DMS153 (cell line): ENCODE results near the gene ZGPAT.
"Not testable (repeated sequence)": the region's sequence is repeated elsewhere in the genome, so short reads cannot be mapped to it uniquely, and the experiment has no call there.

Experiments
- DNase-seq: peaks from one replicate; lab custom pipeline; 2025; lab: John Stamatoyannopoulos, UW

Gene ZGPAT

DNA sequence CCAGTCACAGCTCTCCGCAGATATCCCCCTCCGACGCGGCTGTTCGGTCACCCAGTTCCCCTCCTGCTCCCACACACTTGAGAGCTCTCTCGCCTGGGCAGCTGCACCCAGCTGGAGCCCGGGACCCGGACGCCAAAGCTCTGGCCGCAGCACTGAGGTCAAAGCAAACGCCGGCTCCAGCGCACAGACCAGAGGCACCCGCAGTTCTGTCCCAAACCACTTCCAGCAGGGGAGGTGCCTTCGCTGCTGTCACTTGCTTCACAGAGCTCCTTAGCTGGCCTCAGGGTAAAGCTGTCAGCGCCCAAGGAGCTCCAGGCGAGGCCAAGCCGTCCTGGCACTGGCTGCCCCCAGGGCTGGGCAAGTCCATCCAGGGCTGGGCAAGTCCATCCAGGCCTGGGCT is 59.6 kb downstream of the ZGPAT start:
- DNase-seq: no peak

DNA sequence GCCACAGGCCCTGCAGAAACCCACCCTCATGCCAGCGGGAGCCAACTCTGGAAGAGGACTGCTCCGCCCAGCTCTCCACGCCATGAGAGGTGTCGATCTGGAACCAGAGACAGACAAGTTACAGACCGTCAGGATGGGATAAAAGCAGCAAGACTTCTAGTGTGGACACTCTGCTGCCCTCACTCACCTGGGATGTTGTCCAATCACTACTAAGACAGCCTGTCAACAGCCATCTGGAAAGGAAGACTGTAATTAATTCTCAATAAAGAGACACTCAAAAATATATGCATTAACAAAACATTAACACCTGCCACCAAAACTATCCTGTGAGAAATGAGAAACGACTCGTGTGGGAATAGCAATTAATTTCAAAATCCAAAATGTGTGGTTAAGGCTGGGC is 60.0 kb downstream of the ZGPAT start:
- DNase-seq: no peak

DNA sequence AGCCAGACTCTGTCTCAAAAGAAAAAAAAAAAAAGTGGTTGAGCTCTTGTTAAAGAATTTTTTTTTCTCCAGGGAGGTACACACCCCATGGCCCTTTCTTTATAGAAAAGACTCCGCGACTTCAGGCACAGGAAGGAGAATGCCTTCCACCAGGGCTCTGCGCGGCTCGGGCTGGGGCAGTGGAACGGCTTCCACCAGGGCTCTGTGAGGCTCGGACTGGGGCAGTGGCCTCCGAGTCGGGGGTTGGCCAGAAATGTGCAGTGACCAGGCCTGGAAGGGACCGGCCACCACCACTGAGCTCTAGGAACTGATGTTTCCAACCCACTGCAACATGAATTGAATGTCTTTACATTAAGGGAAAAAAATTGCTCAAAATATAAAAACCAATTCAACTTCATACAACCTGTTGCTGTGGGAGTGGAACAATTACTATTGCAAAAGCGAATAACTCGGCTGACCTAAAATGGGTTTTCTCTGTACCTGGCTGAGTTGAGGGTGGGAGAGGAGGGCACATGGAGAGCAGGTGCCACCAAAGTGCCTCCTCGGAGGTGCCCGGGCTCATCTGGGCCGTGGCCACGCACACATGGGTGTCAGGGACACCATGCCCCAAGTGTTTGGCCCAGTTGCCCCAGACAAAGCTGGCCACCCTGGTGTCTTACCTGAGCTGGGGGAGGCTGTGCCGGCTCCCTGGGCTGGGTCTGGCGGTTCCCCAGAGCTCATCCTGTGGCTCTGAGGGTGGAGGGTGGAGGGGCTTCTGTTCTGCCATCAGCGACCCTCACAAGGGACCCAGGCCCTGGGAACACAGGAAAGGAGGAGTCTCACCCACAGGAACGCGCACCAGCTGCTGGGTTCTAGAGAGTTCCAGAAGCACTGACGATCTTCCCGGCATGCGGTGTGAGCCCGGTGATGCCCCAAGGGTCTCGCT is 61.0 kb downstream of the ZGPAT start:
- no peak for DNase-seq

DNA sequence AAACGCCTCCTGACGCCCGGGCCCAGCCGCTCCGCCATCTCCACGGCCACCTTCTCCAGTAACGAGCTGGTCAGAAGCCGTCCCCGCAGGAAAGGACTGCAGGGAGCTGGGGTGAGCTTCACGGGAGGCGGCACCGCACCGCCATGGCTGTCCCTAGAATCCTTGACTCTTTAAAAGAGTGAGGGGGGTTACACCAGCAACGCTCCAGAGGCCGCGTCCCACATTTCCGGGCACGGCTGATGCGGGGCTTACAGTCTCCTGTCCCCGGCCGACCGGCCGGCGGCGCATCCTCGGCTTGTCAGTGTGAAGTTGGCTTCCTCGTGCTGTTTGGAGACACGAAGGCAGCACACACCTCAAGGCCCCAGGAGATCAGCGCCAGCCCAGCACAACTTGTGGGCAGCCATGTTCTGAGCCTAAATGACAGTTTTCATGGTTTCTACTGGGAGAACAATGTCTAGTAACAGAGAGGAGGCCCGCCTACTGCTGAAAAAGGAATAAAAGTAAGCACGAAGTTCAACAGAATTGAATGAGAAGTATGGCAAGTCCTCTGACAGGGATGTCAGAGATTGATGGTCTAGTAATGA is 62.1 kb downstream of the ZGPAT start:
- no peak for DNase-seq

DNA sequence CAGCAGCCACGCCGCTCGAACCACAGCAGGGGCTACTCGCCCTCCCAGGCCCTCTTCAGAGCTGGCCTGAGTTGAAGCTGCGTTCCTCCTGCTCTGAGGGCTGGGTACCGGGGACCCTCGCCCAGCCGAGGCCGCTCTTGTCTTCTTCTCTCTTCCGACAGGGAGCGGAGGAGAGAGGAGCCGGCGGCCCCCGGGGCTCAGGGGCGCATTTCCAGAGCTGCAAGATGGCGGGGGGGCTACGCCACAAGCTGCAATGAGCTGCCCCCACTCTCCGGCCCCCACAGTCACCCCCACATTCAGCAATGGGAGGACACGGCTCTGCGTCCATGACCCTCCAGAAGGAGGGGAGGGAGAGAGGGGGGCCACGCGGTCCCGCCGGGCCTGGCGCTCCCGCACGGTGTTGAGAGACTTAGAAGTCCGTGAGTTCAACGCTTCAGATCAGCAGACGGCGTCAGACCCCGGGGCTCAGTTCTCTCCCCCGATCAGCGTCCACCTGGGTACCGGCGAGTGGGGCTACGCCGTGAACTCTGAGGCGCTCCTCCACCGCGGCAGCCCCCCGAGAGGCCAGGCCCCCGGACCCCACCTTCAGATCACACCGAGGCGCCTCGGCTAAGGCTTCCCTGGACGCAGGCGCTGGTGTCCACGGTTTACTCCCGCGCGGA is 63.3 kb downstream of the ZGPAT start:
- DNase-seq: no peak

DNA sequence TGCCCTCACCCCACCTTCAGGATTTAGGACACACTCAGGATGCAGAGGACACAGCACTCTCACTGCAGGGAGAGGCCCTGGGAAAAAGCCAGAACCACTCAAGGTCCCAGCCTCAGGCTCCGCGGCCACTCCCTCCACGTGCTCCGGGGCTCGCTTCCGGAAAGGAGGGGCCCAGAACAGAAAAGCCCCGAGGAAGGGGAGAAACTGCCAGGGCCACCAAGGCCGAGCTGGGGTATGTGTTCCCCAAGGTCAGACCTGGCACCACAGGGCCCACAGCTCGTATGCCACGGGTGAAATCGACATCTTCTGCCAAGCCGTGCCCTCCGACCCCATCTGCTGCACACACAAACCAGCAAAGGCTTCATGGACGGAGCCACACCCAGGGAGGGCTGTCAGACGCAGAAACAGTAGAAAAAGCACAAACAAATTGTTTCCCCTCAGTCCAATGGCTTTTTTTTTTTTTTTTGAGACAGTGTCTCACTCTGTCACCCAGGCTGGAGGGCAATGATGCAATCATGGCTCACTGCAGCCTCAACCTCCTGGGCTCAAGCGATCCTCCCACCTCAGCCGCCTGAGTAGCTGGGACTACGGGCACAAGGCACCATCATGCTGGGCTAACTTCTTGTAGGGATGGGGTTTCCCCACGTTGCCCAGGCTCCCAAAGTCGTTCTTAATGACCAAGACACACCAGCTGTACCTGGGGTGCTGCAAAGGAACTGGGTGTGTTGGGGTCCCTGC is 65.1 kb downstream of the ZGPAT start:
- no peak for DNase-seq

DNA sequence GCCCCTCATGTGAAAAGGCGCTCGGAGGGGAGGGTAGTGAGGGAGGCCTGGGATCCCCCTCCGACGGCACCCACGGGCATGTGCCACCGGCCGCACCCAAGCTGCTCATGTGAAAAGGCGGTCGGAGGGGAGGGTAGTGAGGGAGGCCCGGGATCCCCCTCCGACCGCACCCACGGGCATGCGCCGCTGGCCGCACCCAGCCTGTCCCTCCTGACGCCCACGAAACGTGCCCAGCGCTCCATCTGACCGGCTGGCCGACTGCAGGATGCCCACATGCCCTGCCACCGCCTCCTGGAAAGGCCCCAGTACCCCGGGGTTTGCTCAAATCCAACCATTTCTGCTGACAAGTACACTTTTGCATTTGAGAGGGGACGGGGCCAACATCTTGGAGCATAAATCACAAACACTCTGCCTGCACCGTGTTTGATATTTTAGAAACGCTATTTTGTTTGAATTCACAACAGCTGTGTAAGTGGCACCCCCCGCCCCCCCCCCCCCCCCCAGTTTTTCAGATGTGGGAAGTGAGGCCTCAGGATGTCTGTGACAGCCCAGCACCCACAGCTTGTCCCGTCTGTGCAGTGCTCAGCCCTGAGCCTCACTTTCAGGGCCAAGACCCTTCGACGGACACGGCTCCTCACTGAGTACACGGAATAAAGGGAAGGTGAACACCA is 65.9 kb downstream of the ZGPAT start:
- DNase-seq: no peak

DNA sequence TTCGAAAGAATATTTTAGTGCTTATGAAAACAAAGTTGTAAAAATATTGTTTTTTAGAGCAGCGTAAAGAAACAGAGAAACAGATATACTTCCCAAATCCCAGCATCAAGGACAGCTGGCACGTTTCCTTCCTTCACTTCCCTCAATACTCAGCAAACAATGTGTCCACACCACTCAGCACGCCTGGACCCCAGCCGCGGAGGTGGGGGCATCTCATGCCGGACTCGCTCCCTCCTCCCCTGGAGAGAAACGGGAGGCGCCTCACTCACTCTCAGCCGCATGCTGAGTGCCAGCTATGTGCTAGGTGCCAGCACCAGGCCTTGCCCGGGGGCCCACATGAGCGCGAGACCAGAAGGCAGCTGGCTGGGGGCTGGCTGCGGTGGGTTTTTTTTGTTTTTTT is 66.5 kb downstream of the ZGPAT start:
- no peak for DNase-seq

DNA sequence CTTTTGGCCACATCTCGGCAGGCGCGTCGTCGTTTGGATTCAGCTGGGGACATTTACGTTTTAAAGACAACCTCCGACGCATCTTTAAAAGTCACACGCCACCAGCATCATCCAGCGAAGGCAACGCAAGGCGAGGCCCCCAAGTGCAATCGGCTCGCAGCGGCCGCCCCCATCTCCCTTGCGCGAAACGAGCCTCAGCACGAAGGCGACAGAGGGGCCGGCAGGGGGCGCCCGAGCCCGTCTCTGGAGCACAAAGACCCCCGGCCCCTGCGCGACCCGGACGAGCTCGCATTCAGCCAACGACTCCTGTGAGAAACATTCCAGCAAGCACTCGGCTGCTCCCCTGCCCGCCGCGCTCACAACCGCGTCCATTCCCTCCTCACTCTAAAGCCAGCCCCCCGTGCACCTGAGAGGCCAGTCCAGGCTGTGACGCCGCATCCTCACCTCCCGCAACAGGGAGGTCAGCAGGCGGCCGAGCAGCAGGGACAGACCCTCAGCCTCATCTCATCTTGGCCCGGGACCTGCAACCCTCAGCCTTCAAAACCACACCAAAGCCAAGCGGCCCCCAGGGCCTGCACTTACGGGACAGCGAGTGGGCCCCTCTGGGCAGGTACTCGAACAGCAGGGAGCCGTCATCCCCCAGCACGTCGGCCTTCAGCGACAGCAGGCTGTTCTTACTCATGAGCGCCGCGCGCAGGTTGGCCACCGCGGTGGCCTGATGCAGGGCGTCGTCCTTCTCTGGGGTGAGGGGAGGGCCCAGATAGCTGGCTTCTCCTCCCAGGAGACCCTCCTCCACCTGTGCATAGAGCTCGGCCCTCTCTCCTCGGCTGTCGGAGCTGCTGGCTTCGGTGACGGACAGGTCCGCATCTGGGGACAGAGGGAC is 67.5 kb downstream of the ZGPAT start:
- DNase-seq: no peak

DNA sequence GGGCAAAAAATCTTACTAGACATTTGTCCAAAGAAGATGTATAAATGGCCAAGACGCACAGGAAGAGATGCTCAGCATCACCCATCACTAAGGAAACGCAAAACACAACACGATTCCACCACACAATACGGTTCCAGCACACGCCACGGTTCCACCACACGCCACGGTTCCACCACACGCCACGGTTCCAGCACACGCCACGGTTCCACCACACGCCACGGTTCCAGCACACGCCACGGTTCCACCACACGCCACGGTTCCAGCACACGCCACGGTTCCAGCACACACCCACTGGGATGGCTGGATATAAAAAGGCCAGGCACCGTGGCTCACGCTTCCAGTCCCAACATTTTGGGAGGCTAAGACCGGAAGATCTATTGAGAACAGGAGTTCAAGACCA is 69.0 kb downstream of the ZGPAT start:
- DNase-seq: not testable (repeated sequence)

DNA sequence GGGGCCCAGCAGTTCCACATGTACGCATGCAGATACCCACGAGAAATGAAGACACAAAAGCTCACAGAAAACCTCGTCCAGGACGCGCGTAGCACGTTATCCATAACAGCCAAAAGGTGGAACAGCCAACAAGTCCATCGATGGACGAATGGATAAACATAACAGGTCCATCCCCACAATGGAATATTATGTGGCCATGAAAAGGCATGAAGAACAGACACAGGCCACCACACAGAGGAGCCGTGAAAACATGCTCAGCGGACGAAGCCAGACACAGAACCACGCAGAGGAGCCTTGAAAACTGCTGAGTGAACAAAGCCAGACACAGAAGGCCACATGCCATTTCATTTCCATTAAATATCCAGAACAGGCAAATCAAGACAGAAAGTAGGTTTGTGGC is 69.8 kb downstream of the ZGPAT start:
- no peak for DNase-seq

DNA sequence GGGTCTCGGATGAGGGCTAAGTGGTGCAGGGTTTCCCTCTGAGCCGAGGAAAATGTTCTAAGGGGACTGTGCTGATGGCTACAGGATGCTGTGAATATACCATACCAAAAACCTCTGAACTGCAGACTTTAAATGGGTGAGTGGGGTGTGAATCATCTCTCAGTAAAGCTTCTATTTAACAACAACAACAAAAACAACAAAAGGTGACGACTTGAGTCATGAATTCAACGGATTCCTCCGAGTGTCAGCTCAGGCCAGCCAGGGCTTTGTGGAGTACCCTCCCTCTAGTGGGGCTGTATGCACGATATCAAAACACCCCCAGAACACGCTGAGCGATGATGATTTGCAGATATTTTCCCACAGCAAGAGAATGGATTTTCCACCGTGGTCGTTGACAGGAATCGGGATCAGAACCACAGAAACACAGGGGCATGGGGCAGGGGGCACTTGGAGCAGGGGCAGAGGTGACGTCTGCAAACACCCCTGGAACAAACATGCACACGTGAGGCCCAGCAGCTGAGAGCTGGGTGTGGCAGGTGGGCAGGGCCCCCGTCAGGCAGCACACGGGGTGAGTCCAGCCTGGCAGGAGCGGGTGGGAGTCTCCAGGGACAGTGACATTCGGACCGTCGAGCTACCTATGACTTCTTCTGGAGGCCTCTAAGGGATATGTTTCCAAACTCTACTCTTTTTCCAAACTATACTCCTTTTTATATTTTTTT is 70.4 kb downstream of the ZGPAT start:
- no peak for DNase-seq

DNA sequence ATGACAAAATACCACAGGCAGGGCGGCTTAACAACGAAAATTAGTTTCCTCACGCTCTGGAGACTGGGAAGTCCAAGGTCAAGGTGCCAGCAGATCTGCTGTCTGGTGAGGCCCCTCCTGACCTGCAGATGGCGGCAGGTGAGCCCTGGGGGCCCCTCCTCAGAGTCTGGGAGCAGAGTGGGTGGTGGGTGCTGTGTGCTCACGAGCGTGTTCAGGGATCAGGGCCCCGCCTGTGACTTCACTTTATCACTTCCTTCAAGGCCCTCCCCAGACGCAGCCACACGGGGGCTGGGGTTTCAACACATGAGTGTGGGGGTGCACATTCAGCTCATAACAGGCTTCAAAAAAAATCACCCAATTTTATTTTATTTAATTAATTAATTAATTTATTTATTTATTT is 71.0 kb downstream of the ZGPAT start:
- no peak for DNase-seq

DNA sequence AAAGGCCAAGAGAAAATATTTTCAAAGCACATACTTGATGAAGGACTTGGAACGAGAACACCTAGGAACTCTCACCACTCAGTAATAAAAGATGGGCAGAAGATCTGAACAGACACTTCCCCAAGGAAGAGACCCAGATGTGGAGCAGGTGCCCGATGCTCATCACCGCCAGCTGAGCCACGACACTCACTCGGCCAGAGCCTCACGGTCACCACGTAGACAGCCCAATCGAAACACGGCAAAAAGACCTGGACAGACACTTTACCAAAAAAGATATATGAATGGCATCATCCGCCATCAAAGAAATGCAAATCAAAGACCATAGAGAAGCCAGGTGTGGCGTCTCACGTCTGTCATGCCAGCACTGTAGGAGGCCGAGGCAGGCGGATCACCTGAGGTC is 73.3 kb downstream of the ZGPAT start:
- no peak for DNase-seq

DNA sequence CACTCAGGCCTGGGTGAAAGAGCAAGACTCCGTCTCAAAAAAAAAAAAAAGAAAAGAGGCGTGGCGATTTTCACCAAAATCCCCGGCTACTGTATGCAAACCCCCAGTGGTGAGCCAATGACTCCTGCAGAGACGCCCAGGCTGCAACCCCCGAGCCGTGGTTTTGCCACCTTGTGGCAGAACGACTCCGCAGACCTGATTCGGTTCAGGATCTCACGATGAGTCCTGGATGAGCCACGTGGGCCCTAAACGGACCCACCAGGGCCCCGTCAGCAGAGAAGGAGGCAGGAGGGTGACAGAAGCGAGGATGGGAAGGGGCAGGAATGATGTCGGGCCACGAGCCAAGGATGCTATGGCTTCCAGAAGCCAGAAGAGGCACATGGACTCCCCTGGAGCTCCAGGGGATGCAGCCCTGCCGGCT is 74.2 kb downstream of the ZGPAT start:
- no peak for DNase-seq

DNA sequence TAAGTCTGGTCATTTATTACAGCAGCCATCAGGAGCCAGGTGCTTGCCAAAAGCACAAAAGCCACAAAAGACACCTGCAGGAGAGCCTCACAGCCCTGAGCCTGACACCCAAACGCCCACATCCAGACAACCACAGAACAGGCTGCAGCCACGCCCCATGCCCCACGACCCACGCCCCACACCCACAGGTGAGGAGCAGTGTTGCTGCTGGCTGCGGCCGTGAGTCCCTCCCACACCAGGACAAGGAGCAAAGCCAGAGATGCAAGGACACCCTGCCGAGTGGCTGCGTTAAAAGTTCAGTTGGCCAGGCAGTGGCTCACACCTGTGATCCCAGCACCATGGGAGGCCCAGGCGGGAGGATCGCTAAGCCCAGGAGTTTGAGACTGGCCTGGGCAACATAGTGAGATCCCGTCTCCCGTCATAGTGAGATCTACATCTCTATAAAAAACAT is 74.7 kb downstream of the ZGPAT start:
- no peak for DNase-seq

DNA sequence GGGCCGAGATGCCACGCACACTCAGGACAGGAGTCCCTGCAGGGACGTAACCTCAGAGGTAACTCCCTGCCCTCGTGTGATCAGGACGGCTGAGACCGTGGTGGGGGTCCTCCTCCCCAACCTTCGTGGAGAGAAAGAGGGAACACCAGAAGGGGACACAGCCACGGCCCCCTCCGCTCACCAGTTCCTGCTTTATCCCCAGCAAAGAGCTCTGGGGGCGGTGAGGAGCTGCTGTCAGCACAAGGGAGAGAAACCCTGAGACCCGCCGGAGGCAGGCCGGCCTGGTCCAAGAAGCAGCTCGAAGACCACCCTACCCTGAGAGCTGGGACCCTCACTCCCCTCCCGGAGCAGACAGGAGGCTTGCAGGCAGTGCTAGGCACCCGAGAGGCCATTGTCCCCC is 76.1 kb downstream of the ZGPAT start:
- DNase-seq: no peak

DNA sequence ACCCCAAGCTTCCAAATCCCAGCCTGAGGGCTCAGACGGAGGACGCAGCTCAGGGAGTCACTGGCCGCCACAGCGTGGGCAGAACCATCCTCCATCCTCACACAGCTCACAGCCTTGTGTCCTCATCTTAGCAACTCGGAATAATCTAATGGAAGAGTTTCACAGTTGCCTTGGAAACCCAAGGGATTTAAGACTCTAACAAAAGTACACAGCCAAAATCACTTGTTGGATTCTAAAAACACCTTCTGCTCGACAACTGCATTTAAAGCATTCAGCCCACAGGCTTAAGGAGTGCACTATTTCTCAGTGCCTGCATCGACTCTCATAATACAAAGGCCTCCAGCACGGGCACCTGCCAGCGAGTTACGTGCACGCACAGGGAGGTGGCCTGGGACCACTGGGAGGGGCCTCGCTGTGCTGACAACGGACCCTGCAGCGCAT is 77.9 kb downstream of the ZGPAT start:
- DNase-seq: no peak
